Smooth muscle cell (in vitro differentiated cells): Measurements from ENCODE around the gene EPN2. TPM values are rescaled to one million over a fixed set of nuclear protein-coding genes. Genes with fewer than 3 reads are reported as not detected.
A peak's percentile ranks its signal among the peaks of the same experiment; 100 is the strongest.

Experiments used
- DNase-seq: peaks from one replicate; lab custom pipeline; 2025; ENCODE audit not compliant: unreplicated experiment; lab: John Stamatoyannopoulos, UW
- H2AFZ ChIP-seq: fragments of 200-600 bp; sonication (generic); 2 replicates; pipeline ENCODE4 v1.6.0; 2016; ENCODE audit warnings: antibody characterized with exemption, low read depth, mild to moderate bottlenecking
- H3F3A ChIP-seq: fragments of 200-600 bp; sonication (generic); 2 replicates; pipeline ENCODE4 v1.6.0; 2017; ENCODE audit warnings: antibody characterized with exemption, low read depth
- H3K27ac ChIP-seq: fragments of 200-600 bp; sonication (generic); 2 replicates; pipeline ENCODE4 v1.5.1; 2016; ENCODE audit warnings: low read depth, mild to moderate bottlenecking
- H3K27me3 ChIP-seq: fragments of 200-600 bp; sonication (generic); 2 replicates; pipeline ENCODE4 v1.6.1; 2016; ENCODE audit warnings: low read depth, mild to moderate bottlenecking
- H3K36me3 ChIP-seq: fragments of 200-600 bp; sonication (generic); 2 replicates; pipeline ENCODE4 v1.5.1; 2016; ENCODE audit warnings: low read depth
- H3K4me1 ChIP-seq: fragments of 200-600 bp; sonication (generic); 2 replicates; pipeline ENCODE4 v1.5.1; 2016; ENCODE audit warnings: low read depth
- H3K4me2 ChIP-seq: fragments of 200-600 bp; sonication (generic); 2 replicates; pipeline ENCODE4 v1.6.0; 2016; ENCODE audit warnings: mild to moderate bottlenecking
- H3K4me3 ChIP-seq: fragments of 200-600 bp; sonication (generic); 2 replicates; pipeline ENCODE4 v1.5.1; 2016; ENCODE audit warnings: mild to moderate bottlenecking
- H3K79me2 ChIP-seq: fragments of 200-600 bp; sonication (generic); 2 replicates; pipeline ENCODE4 v1.6.0; 2016; ENCODE audit warnings: low read depth, mild to moderate bottlenecking
- H3K9ac ChIP-seq: fragments of 200-600 bp; sonication (generic); 2 replicates; pipeline ENCODE4 v1.6.0; 2016; ENCODE audit warnings: low read depth
- H3K9me3 ChIP-seq: fragments of 200-600 bp; sonication (generic); replicated peaks from 2 replicates; pipeline ENCODE4 v1.5.1; 2016; ENCODE audit warnings: low read depth
- H4K20me1 ChIP-seq: fragments of 200-600 bp; sonication (generic); 2 replicates; pipeline ENCODE4 v1.6.0; 2016; ENCODE audit warnings: low read depth
- CTCF ChIP-seq: fragments of 200-600 bp; sonication (generic); IDR thresholded peaks from 2 replicates; pipeline ENCODE4 v1.5.1; 2017; ENCODE audit warnings: borderline replicate concordance, mild to moderate bottlenecking, antibody characterized with exemption; ENCODE audit not compliant: insufficient read depth, poor library complexity, severe bottlenecking
- WGBS: methylation state at CpG from one replicate; pipeline ENCODE4 v1.1.7; 2016; ENCODE audit warnings: low lambda C conversion rate; 5-methylcytosine and 5-hydroxymethylcytosine counted together
- polyA plus RNA-seq: library from polyadenylated mRNA; unstranded; fragments of >200 nt; fragmentation: Nextera tagmentation; extraction: Ambion mirVana; gene quantifications from 2 replicates; pipeline ENCODE4 v1.2.1, GENCODE V29; 2016
- total RNA-seq: library from RNA; depleted of rRNA; stranded (reverse); fragments of >200 nt; gene quantifications from 2 replicates; pipeline ENCODE4 v1.2.3, GENCODE V29; 2014

Gene EPN2
- total and polyA plus RNA-seq, 2 experiments from 2014 or later, result 27.6 to 46.7 TPM

- H3K27me3 ChIP-seq, result no peaks in the 10 kb centered on the region
- peaks cover 11% of the 10 kb centered on the region for H3K4me1 ChIP-seq
- H3K9ac ChIP-seq, result no peak overlapping the region
- H3K9me3 ChIP-seq, result no peaks in the 10 kb centered on the region
- peaks cover 32% of the 10 kb centered on the region for H3F3A ChIP-seq
- H3K4me2 ChIP-seq, result no peak overlapping the region
- peaks cover 56% of the 10 kb centered on the region for H4K20me1 ChIP-seq
- WGBS, result 98% methylated on average over 7 of the region's 7 CpGs
- no peak overlapping the region for H3K4me3 ChIP-seq
- H2AFZ ChIP-seq, result no peak overlapping the region
- peaks cover 24% of the 10 kb centered on the region for H3K79me2 ChIP-seq
- TF ChIP-seq CTCF, result no peak
- no peak for DNase-seq
- H3K27ac ChIP-seq, result no peak overlapping the region
- H3K36me3 ChIP-seq, result no peaks in the 10 kb centered on the region
Measured at GRCh38 chr17:19381361-19381740, 144.2 kb downstream of the EPN2 start.

GRCh38 chr17:19381741-19382444, 144.7 kb downstream of the EPN2 start:
- H3K9ac ChIP-seq, result no peak overlapping the region
- TF ChIP-seq CTCF, result no peak

GRCh38 chr17:19382531-19383444, 145.6 kb downstream of the EPN2 start:
- peaks cover 26% of the 10 kb centered on the region for H3F3A ChIP-seq
- no peaks in the 10 kb centered on the region for H3K27me3 ChIP-seq
- H3K27ac ChIP-seq, result peak overlapping the region; percentile 47
- no peak for TF ChIP-seq CTCF
- H3K4me2 ChIP-seq, result no peak overlapping the region
- WGBS, result 86% methylated on average over 13 of the region's 13 CpGs
- no peak overlapping the region for H3K9ac ChIP-seq
- peaks cover 56% of the 10 kb centered on the region for H4K20me1 ChIP-seq
- no peaks in the 10 kb centered on the region for H3K36me3 ChIP-seq
- H3K4me1 ChIP-seq, result peaks cover 18% of the 10 kb centered on the region
- peaks cover 24% of the 10 kb centered on the region for H3K79me2 ChIP-seq
- DNase-seq, result no peak
- H3K4me3 ChIP-seq, result no peak overlapping the region
- H3K9me3 ChIP-seq, result no peaks in the 10 kb centered on the region
- no peak overlapping the region for H2AFZ ChIP-seq

More at GRCh38 chr17:19381741-19382444, 144.7 kb downstream of the EPN2 start:
- Histone ChIP-seq H4K20me1 (peaks cover 56% of the 10 kb centered on the region), H3F3A (peaks cover 30% of the 10 kb centered on the region), H3K36me3 (no peaks in the 10 kb centered on the region), H3K4me1 (peaks cover 13% of the 10 kb centered on the region), H3K9me3 (no peaks in the 10 kb centered on the region), H2AFZ (no peak overlapping the region), H3K4me2 (no peak overlapping the region), H3K27ac (peak overlapping the region; percentile 47), H3K79me2 (peaks cover 24% of the 10 kb centered on the region), H3K4me3 (no peak overlapping the region), H3K27me3 (no peaks in the 10 kb centered on the region)
- WGBS, result 99% methylated on average over 26 of the region's 31 CpGs
- no peak for DNase-seq
